Measurements from ENCODE around the gene CNTNAP2.

CNTNAP2 gene

DNA sequence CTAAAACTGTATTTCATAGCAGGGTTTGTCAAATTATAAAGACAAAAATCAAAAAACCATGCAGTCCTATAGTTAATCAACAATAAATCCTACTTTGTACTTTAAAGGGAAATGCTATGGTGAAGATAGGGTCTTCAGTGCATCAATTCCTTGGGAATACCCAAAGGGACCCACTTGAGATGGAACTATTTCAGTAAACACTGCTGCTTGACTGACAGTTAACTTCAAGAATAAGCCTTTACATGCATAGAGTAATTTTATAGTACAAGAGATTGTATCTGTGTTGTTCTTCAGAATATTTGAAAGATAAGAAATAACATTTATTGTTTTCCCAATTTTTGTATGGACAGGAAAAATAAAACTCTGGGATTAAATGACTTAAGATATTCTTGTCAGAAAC lies 1179.6 kb downstream of the CNTNAP2 start:
- no peak for DNase-seq

DNA sequence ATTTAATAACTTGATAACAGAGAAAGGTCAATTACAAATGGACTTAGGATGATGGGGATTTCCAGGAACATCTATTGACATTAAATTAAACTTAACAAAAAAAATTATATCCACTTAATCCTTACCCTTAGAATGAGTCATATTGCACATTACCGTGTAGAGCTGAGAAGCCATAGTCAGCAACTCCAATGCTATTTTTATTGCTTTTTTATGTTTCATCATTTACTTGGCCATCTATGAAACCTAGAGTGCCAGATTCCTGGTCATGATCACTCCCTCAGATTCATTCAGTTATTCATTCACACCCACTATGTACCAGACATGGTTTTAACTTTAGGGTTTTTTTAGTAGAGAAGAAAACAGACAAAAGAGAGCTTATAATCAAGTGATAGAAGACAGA lies 1180.4 kb downstream of the CNTNAP2 start:
- no peak for DNase-seq

DNA sequence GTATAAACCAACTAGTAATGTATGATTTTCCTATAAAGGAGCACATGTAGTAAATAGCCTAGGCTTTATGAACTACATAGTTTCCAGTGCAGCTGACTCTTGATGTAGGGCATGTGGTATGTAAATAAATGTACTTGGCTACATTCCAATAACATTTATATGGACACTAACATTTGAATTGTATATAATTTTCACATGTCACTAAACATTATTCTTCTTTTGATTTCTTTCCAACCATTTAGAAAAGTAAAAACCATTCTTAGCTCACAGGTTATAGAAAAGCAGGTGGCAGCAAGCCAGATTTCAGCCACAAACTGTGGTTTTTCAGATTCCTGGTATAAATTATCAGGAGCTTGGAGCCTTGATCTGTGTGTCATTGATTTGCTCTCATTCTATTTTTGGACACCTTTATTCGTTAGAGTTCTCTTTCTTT lies 1182.0 kb downstream of the CNTNAP2 start:
- DNase-seq = no peak

DNA sequence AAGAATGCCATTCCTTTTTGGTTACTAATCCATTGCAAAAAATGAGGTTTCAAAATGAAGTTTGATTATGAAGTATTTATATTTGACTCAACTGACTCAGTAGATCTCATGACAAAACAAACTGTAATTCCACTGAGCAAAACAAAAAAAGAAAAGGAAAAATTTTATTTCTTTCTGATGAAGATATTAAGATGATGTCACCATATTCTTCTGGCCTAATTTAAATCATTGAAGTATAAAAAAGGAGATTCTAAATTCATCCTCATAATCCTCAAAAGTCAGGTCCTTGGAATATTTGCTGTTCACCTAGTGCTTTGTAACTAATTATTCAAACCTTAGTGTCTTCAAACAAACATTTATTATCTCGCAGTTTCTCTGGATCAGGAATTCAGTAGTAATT lies 1183.7 kb downstream of the CNTNAP2 start:
- no peak for DNase-seq

DNA sequence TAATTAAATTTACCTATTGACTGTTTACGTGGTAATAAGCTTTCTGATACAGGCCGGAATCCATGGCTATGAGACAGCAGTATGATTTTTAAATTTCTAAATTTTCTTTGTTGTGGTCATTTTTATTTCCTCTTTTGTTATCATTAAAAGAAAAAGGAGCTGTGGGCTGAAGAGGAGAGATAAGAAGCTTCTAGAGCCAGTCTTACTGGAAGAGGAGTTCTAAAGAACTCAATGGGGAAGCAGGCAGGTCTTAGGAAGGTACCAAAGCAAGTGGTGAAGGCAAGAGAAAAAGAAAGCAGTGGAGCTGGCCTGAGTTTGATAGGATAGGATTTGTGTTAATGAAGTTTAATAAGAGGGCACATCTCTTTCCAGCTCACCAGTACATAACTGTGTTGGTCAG lies 1187.8 kb downstream of the CNTNAP2 start:
- DNase-seq = no peak

DNA sequence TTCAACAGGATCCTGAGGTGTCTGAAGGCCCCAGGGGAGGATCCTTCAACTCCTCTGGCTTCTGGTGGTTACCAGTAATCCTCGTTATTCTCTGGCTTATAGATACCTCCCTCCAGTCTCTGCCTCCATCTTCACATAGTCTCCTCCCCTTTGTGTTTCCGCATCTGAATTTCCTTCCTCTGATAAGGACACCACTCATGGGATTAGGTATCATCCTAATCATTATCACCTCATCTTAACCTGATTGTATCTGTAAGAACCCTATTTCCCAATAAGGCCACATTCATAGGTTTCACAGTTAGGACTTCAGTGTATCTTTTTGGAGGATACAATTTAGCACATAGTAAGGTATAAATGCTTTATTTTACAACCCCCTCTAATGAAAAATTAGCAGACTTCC lies 1189.2 kb downstream of the CNTNAP2 start:
- DNase-seq = no peak

DNA sequence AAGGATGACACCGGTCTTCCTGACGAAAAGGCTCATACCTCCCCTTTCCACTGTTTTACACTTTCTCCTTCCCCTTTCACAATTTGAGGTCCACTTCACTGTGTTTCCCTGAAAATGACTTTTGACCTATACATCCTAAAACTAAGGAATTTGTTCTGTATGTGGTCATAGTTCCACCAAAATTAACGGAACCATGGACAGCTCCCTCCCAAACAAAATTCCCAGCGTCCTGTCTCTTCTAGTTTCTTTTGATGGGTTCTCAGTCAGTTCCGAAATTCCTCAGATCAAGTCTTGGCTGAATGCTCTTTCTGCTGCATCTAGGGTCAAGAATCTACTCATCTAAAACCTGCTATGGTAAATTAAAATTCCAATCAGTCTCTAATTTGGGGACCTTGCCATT lies 1191.9 kb downstream of the CNTNAP2 start:
- no peak for DNase-seq

DNA sequence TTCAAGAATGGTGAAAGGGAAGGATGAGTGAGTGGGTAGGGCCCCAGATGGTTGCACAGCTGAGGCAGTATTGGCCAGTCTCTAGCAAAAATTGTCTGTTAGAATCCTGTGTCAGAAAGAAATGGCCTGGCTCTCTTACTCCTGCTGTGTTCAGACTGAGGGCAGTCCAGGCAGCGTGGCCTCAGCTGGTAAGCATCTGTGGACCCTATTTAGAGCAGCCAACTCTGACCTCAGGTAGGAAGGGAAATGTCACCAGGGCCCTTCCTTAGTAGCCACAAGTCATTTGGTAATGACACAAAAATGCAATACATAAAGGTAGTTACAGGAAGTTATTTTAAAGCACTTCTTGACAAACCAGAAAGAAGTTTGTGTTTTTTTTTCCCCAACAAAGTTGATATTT lies 1194.7 kb downstream of the CNTNAP2 start:
- DNase-seq = no peak

DNA sequence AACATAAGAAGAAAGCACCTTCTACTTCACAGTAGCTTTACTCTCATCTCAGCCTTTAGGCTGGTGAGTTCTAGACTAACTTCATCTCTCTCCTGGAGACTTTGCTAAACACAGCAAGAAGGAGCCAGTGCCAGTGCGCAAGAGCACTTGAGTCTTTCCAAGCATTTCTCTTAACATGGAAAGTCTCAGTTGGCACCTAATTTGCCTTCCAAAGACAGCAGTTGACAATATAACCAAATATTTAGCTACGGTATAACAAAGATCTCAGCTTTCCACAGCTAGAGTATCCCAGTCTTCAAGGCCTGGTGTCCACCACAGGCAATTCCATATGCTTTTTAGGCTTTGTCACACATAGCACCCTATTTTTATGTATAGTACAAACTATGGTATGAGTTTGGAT lies 1204.9 kb downstream of the CNTNAP2 start:
- DNase-seq = no peak

DNA sequence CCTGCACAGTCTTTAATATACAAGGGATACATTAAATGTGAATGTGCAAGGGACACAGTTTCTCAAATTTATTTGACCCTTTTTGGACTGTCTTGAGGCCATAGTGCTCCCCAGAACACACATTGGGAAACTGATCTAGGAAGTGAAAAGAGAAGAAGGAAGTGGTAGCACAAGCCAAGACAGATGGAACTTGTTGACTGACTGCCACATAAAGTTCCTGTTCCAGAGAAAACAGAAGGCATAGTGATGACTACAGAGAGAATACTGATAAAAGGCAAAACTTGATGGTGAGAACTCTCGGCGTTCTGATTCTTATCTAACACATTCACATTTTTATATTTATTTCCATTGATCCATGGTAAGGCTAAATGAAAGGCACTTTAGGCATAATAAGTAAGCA lies 1216.4 kb downstream of the CNTNAP2 start:
- no peak for DNase-seq

DNA sequence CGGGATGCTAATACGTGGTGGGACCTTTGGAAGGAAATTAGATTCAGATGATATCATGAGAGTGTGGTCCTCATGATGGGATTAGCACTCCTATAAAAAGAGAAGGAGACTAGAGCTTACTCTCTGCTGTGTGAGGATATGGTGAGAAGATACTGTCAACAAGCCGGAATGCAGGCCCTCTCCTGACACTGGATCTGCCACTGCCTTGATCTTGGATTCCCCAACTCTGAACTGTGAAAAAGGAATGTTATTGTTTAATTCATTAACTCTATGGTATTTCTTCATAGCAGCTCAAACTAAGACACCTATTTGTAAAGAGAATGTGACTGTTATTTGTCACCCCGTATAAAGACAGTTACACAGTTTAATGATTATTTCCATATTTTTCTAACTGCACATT lies 1246.5 kb downstream of the CNTNAP2 start:
- no peak for DNase-seq

DNA sequence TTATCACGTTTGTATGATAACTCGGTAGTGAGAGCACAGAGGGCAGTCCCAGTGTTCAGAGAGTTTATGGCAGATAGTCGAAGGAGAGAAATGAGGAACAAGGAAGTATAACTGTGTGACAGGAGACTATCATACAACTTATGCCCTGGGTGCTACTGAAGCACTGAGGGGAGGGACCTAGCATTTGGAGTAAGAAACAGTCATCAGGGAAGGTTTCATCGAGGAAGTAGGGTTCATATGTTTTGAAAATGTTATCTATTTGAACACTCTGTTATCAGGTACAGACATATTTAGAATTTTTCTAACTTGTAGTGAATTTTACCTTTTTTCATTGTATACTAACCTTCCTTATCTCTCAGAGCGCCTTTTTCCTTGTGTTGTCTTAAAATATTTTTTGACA lies 1259.6 kb downstream of the CNTNAP2 start:
- no peak for DNase-seq

DNA sequence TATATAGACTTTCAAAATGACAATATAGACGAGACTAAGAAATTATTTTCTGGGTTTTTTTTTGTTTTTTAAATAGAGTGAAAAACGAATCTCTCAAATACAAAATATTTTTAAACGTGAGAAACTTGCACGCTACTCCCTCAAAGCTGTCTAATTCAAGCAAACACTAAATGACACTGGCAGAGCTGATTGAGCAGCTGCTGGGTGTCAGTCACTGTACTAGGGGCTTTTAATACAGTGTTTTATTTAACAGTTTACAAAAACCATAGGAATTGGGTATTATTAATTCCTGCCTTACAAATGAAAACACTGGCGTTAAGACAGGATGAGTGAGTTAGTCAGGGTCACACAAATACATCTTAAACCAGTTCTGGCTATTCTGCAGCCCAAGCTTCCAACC lies 1264.3 kb downstream of the CNTNAP2 start:
- no peak for DNase-seq

DNA sequence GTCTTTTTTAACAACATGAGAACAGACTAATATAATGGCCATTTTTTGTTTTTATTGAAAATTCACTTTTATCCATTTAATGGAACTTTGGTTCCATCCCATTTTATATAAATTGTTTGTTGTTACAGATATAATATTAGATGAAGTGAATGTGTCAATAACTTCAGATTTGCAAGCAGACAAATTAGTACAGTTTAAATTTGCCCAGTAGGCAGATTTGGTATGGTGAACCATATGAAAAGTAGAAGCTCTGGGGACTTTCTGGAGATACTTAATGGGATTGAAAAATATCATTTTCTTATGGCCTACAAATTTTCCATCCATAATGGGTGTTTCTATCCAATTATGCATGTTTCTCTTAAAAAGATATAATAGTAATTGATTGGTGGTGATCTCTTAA lies 1277.7 kb downstream of the CNTNAP2 start:
- no peak for DNase-seq

DNA sequence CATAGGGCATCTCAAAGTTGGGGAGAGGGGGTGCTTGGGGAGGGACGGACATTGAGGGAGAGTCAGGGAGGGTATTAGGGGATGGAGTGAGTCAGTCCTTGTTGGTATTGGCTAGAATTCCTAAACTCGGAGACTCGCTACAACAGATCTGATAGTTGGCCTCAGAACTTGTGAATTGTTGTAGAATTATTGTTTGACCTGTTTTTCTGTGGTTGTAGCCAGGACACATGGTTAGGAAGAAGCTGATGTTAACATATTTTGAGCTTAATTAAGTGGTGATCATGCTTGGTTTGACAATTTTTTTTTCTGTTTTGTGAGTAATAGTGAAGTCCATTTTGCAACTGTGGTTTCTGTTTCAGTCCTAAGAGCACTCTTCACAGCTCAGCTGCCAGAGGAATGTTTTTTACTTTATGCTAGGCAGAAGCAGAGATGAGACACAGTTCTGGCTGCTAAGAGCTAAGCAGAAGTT lies 1283.7 kb downstream of the CNTNAP2 start:
- no peak for DNase-seq

DNA sequence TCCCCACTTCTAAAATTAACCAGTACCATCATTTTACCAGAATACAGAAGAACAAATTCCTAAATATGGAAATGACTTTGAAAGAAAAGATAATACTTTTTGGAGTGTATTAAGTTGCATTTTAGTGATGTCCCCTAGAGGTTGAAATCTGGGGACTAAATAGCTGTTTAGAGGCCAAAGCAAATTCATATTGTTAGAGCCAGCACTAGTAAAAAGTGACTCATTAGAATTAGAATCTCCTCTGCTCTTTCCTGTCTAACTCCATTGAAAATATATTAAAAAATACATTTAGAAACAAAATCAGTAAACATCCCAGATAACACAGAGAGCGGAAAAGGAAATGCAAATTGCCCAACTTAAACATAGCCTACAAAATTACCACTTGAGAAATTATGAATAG lies 1284.3 kb downstream of the CNTNAP2 start:
- no peak for DNase-seq

DNA sequence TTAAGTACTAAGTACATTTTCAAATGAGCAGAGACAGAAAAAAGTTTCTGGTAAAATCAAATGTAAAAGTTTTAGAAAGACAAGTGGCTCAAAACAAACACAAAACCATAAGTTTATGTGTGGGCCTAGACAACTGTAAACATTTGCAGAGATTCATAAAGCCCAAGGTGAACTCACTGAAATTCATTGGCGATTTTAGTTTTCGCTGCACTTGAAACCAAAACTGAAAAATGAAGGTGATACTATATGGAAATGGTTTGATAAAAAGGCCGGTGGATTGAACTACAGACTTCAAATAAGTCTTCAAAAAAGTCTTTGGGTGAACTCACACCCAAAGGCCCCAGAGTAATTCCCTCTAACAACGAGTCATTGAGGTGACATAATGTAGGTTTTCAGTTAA lies 1289.0 kb downstream of the CNTNAP2 start:
- no peak for DNase-seq

DNA sequence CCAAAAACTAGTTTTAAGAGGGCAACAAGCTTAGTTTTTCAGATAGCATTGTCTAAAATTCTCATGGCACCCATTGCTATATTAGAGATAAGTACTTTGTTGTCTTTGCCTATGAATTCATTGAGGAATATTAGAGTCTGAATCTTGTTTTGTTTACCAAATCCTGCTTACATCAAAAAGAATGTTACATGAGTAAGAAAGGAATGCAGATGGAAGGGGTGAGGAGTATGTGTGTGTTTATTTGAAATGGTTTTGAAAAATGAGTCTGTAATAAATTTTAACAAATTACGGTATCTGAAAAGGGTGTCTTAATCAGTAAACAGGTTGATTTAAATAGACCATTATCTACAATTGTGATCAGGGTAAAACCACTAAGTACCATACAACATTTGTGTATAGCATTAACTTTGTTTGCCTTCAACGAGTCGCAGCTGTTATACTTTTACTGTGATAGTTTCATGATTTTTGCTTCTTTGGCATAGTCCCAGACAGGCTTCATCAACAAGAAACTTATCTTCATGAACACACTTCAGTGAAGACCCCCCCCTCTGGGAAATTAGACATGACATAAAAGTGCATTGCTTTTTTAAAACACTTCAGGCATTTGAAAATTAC lies 1290.0 kb downstream of the CNTNAP2 start:
- DNase-seq = no peak

DNA sequence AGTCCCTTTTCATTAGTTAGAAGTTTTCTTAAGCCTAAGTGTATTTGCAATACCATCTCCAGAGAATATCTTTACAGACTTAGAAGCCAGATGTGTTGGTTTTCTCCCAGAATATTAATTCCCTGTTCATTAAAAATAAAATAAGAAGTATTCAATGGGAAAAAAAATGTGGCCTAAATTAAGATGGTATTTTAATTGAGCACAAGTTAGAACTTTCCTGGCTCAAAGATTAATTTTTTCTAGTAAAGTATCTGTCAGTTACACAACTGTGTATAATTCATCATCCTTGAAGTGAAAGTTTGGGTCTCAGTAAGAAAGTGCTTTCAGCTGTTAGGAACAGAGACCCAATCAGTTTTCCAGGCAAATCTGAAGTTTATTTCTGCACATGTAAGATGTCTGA lies 1294.5 kb downstream of the CNTNAP2 start:
- DNase-seq = no peak

DNA sequence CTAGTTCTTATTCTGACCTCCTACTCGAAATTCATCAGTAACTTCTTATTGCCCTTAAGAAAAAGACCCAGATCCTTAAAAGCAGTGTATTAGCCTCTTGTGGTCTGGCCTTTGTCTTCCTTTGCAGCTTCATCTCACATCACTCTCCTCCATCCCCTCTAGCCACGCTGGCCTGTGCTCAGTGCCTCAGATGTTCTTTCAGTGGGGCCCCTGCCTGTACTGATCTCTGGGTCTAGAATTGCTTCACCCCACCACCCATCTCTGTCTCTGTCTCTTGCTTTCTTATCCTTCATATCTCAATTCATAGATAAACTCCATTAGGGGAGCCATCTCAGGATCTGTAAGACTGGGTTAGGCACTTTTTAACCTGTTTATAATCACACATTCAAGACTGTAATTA lies 1295.5 kb downstream of the CNTNAP2 start:
- DNase-seq = no peak

DNA sequence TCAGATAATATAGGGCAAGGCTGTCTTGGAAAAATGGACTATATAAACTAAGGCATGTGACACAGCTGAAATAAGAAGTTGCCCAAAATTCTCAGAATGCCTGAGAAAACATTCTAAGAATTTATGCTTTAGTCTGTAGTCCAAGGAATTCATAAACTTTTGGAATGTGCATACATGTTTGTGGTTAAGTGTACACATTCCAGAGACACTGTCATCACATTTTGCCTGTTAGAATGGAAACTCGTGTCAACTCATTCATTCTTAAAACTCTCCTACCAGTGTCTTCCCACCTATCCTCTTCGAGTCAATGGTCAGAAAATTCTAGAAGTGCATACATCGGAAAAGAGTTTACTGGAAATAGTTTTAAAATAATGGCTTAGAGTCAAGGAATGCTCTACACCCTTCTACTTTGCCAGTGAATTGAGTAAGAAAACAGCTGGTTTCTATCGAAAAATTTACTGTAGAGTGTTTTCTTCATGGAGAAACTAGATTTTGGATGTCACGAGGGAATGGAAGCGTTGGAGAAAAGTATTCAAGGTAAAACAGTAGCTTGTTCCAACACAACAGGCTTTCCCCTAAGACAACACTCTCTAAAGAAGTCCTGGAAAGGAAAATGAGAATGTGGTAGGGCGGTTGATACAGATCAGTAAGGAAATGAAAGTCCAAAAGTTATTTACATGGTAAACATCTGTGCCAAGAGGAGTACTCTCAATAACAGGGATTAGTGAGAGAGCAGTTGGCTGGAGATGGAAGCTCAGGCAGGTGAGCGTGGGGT lies 1296.4 kb downstream of the CNTNAP2 start:
- no peak for DNase-seq

DNA sequence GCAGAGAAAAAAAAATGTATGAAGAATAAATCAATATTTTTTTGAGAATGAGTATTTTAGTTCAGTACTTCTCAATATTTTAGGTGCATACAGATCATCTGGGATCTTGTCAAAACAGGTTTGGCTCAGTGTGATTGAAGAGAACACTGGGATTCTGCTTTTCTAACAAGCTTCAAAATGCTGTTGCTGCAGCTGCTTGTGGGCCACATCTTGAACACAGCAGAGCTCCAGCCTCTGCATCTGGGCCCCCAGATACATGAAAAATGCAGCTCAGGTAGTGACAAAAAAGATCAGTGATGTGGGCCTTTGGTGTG lies 1296.9 kb downstream of the CNTNAP2 start:
- DNase-seq = no peak

DNA sequence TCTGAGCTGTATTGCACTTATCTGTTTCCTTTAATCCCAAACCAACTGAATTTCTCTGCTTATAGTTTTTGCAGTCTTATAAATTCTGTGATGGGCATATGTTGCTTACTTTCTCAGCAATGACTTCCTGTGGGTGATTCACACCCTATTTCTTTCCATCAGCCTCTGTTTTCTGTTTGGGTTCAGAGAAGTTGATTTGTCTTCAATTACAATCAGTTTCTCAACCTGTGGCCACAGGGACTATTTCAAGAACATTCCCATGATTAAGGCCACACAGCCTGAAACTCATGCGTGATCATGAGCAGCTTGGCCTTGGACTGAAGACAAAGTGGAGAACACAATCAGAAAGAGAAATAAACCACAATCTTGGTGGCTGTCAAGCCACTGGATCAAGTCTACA lies 1299.4 kb downstream of the CNTNAP2 start:
- DNase-seq = no peak

DNA sequence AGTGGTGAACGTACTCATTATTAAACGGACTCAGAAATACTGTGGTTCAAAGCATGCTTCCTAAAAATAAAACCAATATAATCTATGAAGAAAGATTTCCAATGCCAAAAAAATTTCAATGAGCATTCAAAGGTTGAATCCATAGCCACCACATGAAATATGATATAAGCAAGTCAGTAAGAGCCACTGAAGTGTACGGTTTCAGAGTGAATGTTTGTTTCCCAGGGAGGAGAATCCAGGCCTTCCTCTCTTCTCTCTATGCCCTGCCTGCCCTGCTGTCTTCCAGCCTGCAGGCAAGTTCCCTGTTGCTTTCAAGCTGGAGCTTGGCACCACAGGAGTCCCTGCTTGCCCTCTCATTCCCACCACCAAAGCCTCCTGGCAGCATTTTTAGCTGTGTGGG lies 1302.4 kb downstream of the CNTNAP2 start:
- DNase-seq = no peak

DNA sequence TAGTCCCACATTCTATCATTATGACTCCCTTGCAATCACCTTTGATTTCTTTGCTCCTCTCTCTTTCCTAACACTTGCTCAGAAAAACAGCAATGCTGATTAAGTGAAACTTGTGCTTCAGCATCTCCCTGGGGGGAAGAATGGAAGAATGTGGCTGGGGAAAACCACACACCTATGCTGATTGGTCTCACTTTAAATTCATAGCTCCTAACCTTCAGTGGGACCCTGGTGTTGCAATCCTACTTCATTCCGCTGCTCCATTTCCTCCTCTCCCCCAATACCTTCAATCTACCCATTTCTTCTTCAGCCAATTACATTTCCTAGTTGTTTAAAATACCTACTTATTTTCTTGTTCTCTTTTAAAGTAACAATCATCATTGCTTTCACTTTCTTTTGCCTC lies 1307.3 kb downstream of the CNTNAP2 start:
- no peak for DNase-seq

Measured in right forelimb (tissue), 1 donor.